ENCODE results near the gene CMIP. TPM values are rescaled to one million over a fixed set of nuclear protein-coding genes. Genes with fewer than 3 reads are reported as not detected.

CMIP gene
- total RNA-seq, 1 experiment from 2014 or later, result 48.2 TPM

GRCh38 chr16:81564421-81564911, 119.9 kb downstream of the CMIP start:
- Histone ChIP-seq H3K14ac (ENCODE audit: insufficient read depth, low read length) (no peak overlapping the region), H3K4ac (ENCODE audit: low read depth, low read length) (no peak overlapping the region), H3K9ac (ENCODE audit: extremely low read depth, insufficient read length, low read length) (no peak overlapping the region), H3K4me2 (ENCODE audit: insufficient read depth, insufficient read length, low read length) (no peak overlapping the region), H3T11ph (ENCODE audit: low read length) (no peak overlapping the region), H4K20me1 (ENCODE audit: control insufficient read depth, insufficient read depth, insufficient read length) (peaks cover 5% of the 10 kb centered on the region), H3K27ac (ENCODE audit: insufficient read length, low read depth, low read length) (no peak overlapping the region), H2BK5ac (ENCODE audit: insufficient read length, low read length) (no peak overlapping the region), H4K91ac (ENCODE audit: insufficient read length, low read depth, low read length) (no peak overlapping the region), H3K79me1 (ENCODE audit: insufficient read depth, low read depth, low read length, poor library complexity, severe bottlenecking) (peaks cover 10% of the 10 kb centered on the region), H3K79me2 (ENCODE audit: insufficient read depth, low read length) (peaks cover 6% of the 10 kb centered on the region; the same call in 1 of the 2 replicates), H3K9me3 (ENCODE audit: control insufficient read depth, low read depth, low read length) (no peaks in the 10 kb centered on the region), H3K23me2 (ENCODE audit: insufficient read length, low read depth, low read length, poor library complexity, severe bottlenecking) (no peaks in the 10 kb centered on the region), H2BK12ac (ENCODE audit: insufficient read length, low read depth, low read length) (no peak overlapping the region), H2BK20ac (ENCODE audit: low read depth, low read length, poor library complexity, severe bottlenecking) (no peak overlapping the region), H3K4me1 (ENCODE audit: insufficient read depth, low read length) (no peaks in the 10 kb centered on the region), H3K18ac (ENCODE audit: insufficient read length, low read depth, low read length) (no peak overlapping the region), H2AFZ (ENCODE audit: low read length) (no peak overlapping the region), H2BK120ac (ENCODE audit: low read depth, low read length, poor library complexity, severe bottlenecking) (no peak overlapping the region), H3K56ac (ENCODE audit: insufficient read length, low read depth, low read length) (no peak overlapping the region), H3K23ac (ENCODE audit: insufficient read length, low read depth, low read length) (no peak overlapping the region), H4K5ac (ENCODE audit: insufficient read length, low read depth, low read length) (no peak overlapping the region), H2BK15ac (ENCODE audit: low read depth, low read length) (no peak overlapping the region), H2AK5ac (ENCODE audit: insufficient read length, low read length) (no peak overlapping the region), H4K8ac (replicated peaks; ENCODE audit: insufficient read length, low read depth, low read length) (no peak overlapping the region), H3K27me3 (ENCODE audit: insufficient read depth, low read length) (no peaks in the 10 kb centered on the region)
- Mint-ChIP-seq H3K27me3 (ENCODE audit: low read depth) (no peaks in the 10 kb centered on the region), H3K4me1 (peaks cover 22 to 24% of the 10 kb centered on the region in 2 experiments), H3K36me3 (ENCODE audit: insufficient read depth in 1 of 3, low read depth in 3 of 3) (no peaks in the 10 kb centered on the region), H3K27ac (peak overlapping the region in 2 of 3 experiments; percentile 27 to 44; a peak in 3 of 7 replicates), H3K4me3 (no peak overlapping the region; a peak in 1 of 5 replicates), H3K9me3 (no peaks in the 10 kb centered on the region)
- TF ChIP-seq, protein P1, sequence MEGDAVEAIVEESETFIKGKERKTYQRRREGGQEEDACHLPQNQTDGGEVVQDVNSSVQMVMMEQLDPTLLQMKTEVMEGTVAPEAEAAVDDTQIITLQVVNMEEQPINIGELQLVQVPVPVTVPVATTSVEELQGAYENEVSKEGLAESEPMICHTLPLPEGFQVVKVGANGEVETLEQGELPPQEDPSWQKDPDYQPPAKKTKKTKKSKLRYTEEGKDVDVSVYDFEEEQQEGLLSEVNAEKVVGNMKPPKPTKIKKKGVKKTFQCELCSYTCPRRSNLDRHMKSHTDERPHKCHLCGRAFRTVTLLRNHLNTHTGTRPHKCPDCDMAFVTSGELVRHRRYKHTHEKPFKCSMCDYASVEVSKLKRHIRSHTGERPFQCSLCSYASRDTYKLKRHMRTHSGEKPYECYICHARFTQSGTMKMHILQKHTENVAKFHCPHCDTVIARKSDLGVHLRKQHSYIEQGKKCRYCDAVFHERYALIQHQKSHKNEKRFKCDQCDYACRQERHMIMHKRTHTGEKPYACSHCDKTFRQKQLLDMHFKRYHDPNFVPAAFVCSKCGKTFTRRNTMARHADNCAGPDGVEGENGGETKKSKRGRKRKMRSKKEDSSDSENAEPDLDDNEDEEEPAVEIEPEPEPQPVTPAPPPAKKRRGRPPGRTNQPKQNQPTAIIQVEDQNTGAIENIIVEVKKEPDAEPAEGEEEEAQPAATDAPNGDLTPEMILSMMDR (conservative IDR thresholded peaks at IDR 0.05), result no peak
- no CpG with 5 or more reads among the region's 10 CpGs for WGBS (ENCODE audit: extremely low coverage, insufficient read length, low lambda C conversion rate)
- DNase-seq, result no peak

All from H9 (cell line).